ENCODE data around the gene ZNF688. TPM values are rescaled to one million over a fixed set of nuclear protein-coding genes. Genes with fewer than 3 reads are reported as not detected.
A peak's percentile ranks its signal among the peaks of the same experiment; 100 is the strongest.
"Not testable (repeated sequence)": the region's sequence is repeated elsewhere in the genome, so short reads cannot be mapped to it uniquely, and the experiment has no call there.

Gene ZNF688
- total RNA-seq, 1 experiment from 2014 or later: 4.2 TPM

GRCh38 chr16:30601966-30602365 is 30.5 kb upstream of the ZNF688 start:
- Histone ChIP-seq H3K27ac (no peak overlapping the region), H3K36me3 (peaks cover 30% of the 10 kb centered on the region), H3K9me3 (replicated peaks) (peaks cover 4% of the 10 kb centered on the region; the same call in 1 of the 2 replicates), H3K27me3 (no peaks in the 10 kb centered on the region), H3K4me3 (no peak overlapping the region), H3K4me1 (no peaks in the 10 kb centered on the region)
- DNase-seq: no peak

GRCh38 chr16:30600929-30601328 is 29.4 kb upstream of the ZNF688 start:
- no peaks in the 10 kb centered on the region for H3K4me1 ChIP-seq
- no peak overlapping the region for H3K27ac ChIP-seq
- H3K4me3 ChIP-seq: no peak overlapping the region
- peaks cover 21% of the 10 kb centered on the region for H3K36me3 ChIP-seq
- no peak for DNase-seq
- no peaks in the 10 kb centered on the region for H3K27me3 ChIP-seq
- peaks cover 4% of the 10 kb centered on the region; the same call in 1 of the 2 replicates for H3K9me3 ChIP-seq (replicated peaks)

DNA sequence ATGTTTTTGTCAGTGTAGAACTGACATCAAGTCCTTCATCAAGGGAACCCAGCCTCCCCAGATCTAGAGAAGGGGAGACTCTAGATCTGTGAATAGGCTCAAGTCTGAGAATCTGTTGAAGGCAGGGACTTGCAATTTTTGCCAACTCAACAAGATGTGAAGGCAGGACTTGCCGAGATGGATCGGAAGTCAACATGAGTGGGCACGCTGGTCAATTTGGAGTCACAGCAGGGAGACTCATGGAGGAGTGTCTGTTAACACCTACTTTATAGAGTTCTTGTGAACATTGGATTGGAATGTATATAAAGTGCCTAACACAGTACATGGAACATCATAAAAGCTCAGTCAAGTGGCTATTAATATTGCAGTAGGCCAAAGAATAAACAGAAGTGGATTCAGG is 28.7 kb upstream of the ZNF688 start:
- H3K9me3 ChIP-seq (replicated peaks): peaks cover 4% of the 10 kb centered on the region; the same call in 1 of the 2 replicates
- no peak overlapping the region for H3K4me3 ChIP-seq
- H3K36me3 ChIP-seq: peaks cover 18% of the 10 kb centered on the region
- H3K27me3 ChIP-seq: no peaks in the 10 kb centered on the region
- no peak for DNase-seq
- no peaks in the 10 kb centered on the region for H3K4me1 ChIP-seq
- H3K27ac ChIP-seq: no peak overlapping the region

- Histone ChIP-seq H3K4me1 (no peaks in the 10 kb centered on the region), H3K9me3 (replicated peaks) (0 out of 2 replicates have a peak, but pooled peaks cover 2% of the 10 kb centered on the region), H3K4me3 (no peak overlapping the region), H3K27me3 (no peaks in the 10 kb centered on the region), H3K36me3 (no peaks in the 10 kb centered on the region), H3K27ac (no peak overlapping the region)
- no peak for DNase-seq
Observed at GRCh38 chr16:30592871-30593270, 21.4 kb upstream of the ZNF688 start.

- not testable (repeated sequence) for DNase-seq; H3K36me3 ChIP-seq; H3K4me3 ChIP-seq; H3K4me1 ChIP-seq; H3K27me3 ChIP-seq; H3K9me3 ChIP-seq (replicated peaks); H3K27ac ChIP-seq
Observed at GRCh38 chr16:30590869-30591268, 19.4 kb upstream of the ZNF688 start.

GRCh38 chr16:30589582-30589981 is 18.1 kb upstream of the ZNF688 start:
- H3K4me1 ChIP-seq; H3K9me3 ChIP-seq (replicated peaks); H3K27ac ChIP-seq; H3K4me3 ChIP-seq; H3K27me3 ChIP-seq; DNase-seq; H3K36me3 ChIP-seq: not testable (repeated sequence)

DNA sequence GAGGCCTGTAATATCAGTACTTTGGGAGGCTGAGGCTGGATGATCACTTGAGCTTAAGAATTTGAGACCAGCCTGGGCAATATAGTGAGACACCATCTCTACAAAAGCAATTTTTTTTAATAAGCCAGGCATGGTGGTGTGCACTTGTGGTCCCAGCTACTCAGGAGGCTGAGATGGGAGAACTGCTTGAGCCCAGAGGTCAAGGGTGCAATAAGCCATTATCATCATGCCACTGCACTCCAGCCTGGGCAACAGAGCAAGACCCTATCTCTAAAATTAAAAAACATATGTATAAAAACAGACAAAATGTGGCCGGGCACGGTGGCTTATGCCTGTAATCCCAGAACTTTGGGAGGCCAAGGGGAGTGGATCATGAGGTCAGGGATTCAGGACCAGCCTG is 17.1 kb upstream of the ZNF688 start:
- no peaks in the 10 kb centered on the region; the same call in 1 of the 2 replicates for H3K4me1 ChIP-seq
- H3K4me3 ChIP-seq: no peak overlapping the region
- peaks cover 6% of the 10 kb centered on the region for H3K36me3 ChIP-seq
- no peak overlapping the region for H3K27ac ChIP-seq
- H3K9me3 ChIP-seq (replicated peaks): no peaks in the 10 kb centered on the region
- DNase-seq: no peak
- H3K27me3 ChIP-seq: no peaks in the 10 kb centered on the region

- DNase-seq: peak; percentile 99 to 100
- H3K4me1 ChIP-seq: no peaks in the 10 kb centered on the region; the same call in 1 of the 2 replicates
- peak within 1 kb of the TSS; percentile 90 for H3K27ac ChIP-seq
- H3K36me3 ChIP-seq: peaks cover 30% of the 10 kb centered on the region
- H3K27me3 ChIP-seq: no peaks in the 10 kb centered on the region
- peak within 1 kb of the TSS; percentile 80 for H3K4me3 ChIP-seq
- H3K9me3 ChIP-seq (replicated peaks): no peaks in the 10 kb centered on the region
Observed at GRCh38 chr16:30585400-30586191, 14.1 kb upstream of the ZNF688 start, which contains the start of gene ZNF785. Gene ZNF785 (minus strand): TSS chr16:30585697. CDS start chr16:30585611, 86 bp downstream.

GRCh38 chr16:30585022-30585399 is 13.5 kb upstream of the ZNF688 start:
- DNase-seq: peak; percentile 58 to 62

DNA sequence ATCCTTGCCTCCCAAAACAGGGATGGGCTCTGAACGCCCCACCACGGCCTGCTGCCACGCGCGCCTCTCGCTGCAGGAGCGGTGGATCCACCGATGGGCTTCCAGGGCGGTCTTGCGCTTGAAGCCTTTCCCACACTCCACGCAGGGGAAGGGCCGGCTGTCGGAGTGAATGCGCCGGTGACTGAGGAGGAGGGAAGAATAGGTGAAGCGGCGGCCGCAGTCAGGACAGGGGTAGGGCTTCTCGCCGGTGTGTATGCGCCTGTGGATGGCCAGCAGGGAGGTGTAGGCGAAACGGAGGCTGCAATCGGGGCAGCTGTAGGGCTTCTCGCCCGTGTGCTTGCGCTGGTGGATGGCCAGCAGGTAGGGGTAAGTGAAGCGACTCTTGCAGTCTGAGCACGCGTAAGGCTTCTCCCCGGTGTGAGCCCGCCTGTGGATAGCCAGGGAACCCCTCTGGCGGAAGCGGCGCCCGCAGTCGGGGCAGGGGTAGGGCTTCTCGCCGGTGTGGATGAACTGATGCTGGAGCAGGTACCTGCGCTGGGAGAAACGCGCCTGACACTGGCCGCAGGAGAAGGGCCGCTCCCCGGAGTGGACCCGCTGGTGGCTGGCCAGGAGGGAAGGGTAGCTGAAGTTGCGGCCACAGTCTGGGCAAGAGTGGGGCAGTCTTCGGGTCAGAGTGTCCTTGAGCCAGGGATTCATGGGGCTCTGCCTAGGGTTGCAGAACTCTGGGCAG is 11.3 kb upstream of the ZNF688 start:
- no peak overlapping the region for H3K27ac ChIP-seq
- DNase-seq: no peak
- peaks cover 46% of the 10 kb centered on the region for H3K36me3 ChIP-seq

More at GRCh38 chr16:30585022-30585399, 13.5 kb upstream of the ZNF688 start:
- no peaks in the 10 kb centered on the region for H3K27me3 ChIP-seq
- no peaks in the 10 kb centered on the region for H3K9me3 ChIP-seq (replicated peaks)
- no peaks in the 10 kb centered on the region; the same call in 1 of the 2 replicates for H3K4me1 ChIP-seq
- peak overlapping the region; percentile 90 for H3K27ac ChIP-seq
- peaks cover 31% of the 10 kb centered on the region for H3K36me3 ChIP-seq
- peak overlapping the region; percentile 80 for H3K4me3 ChIP-seq

DNA sequence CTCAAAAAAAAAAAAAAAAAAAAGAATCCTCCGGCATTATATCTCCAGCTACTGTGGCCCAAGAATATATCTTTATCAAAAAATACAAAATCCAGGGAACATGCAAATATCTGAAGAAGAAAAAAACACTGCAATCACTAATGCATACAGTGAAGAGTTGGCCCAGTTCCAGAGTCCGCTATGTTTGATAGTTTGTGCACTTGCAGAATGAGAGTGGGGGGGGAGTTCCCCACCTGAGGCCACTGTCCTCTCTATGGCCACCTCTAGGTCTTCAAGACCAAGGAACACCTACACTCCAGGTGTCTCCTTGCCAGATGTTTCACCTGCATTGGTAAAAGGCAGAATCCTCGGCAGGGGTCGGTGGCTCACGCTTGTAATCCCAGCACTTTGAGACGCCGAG is 9.9 kb upstream of the ZNF688 start:
- H3K36me3 ChIP-seq: peaks cover 42% of the 10 kb centered on the region

More for the DNA sequence above, 11.3 kb upstream of the ZNF688 start:
- Histone ChIP-seq H3K9me3 (replicated peaks) (no peaks in the 10 kb centered on the region), H3K4me1 (no peaks in the 10 kb centered on the region; the same call in 1 of the 2 replicates), H3K27me3 (no peaks in the 10 kb centered on the region), H3K4me3 (no peak overlapping the region)

GRCh38 chr16:30574678-30575077 is 3.2 kb upstream of the ZNF688 start:
- Histone ChIP-seq H3K27me3 (no peaks in the 10 kb centered on the region), H3K4me1 (peaks cover 3% of the 10 kb centered on the region; the same call in 1 of the 2 replicates), H3K27ac (no peak overlapping the region), H3K4me3 (no peak overlapping the region), H3K36me3 (peaks cover 17% of the 10 kb centered on the region), H3K9me3 (replicated peaks) (no peaks in the 10 kb centered on the region)
- no peak for DNase-seq

More for the DNA sequence above, 9.9 kb upstream of the ZNF688 start:
- H3K27ac ChIP-seq: no peak overlapping the region
- H3K27me3 ChIP-seq: no peaks in the 10 kb centered on the region
- no peaks in the 10 kb centered on the region for H3K9me3 ChIP-seq (replicated peaks)
- H3K4me3 ChIP-seq: no peak overlapping the region
- no peak for DNase-seq
- no peaks in the 10 kb centered on the region; the same call in 1 of the 2 replicates for H3K4me1 ChIP-seq

DNA sequence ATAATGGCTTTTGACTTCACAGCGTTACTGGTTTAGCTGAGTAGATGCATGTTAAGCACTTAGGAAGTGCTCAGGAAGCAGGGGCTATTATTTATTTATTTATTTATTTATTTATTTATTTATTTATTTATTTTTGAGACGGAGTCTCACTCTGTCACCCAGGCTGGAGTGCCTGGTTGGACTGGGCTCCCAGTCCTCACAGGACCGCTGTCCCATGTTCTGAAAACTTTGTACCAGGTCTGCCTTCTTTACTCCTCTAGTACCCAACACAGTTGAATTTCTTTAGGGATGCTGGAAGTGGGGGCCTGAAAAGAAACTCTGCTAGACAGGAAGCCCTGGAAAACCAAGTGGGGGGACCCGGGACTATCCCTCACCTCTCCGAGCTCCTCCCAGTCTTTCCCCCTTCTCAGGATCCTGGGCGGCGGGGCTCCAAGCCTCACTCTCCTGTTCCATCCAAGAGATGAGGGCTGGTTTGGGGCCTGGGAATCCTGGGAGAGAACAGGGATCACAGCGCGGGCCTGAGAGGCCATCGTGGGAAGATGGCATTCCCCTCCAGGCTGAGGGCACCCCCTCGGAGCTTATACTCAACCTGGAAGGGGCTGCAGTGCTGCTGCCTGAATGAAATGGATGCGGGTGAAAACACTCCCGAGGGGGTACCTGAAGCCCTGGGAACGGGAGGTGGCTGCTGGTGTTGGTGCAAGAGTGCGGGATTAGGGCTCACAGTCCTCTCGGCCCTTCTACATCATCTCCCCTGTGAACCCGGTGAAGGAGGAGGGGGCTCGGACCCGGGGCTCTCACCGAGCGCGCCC is 674 bp downstream of the ZNF688 start:
- Histone ChIP-seq H3K9me3 (replicated peaks) (no peaks in the 10 kb centered on the region), H3K4me1 (peaks cover 3% of the 10 kb centered on the region; the same call in 1 of the 2 replicates), H3K27me3 (no peaks in the 10 kb centered on the region), H3K27ac (peak overlapping the region; percentile 87), H3K4me3 (peak overlapping the region; percentile 73), H3K36me3 (no peaks in the 10 kb centered on the region)
- peak; percentile 59 to 69 for DNase-seq

Data from SJCRH30 (cell line).